H9 (cell line): ENCODE results near the gene LPP. TPM values are rescaled to one million over a fixed set of nuclear protein-coding genes. Genes with fewer than 3 reads are reported as not detected.
A peak's percentile ranks its signal among the peaks of the same experiment; 100 is the strongest.

Experiments used
- DNase-seq: peaks from one replicate; pipeline ENCODE4 v3.0.0-alpha.2; 2017
- H2AFZ ChIP-seq: one replicate; pipeline ENCODE4 v1.6.1; 2013; ENCODE audit warnings: mild to moderate bottlenecking, low read length, control low read depth, moderate library complexity
- H2AK5ac ChIP-seq: 2 replicates; pipeline ENCODE4 v1.6.1; 2013; ENCODE audit warnings: low read length, control low read depth, mixed read lengths; ENCODE audit not compliant: insufficient read length
- H2BK120ac ChIP-seq: one replicate; pipeline ENCODE4 v1.6.1; 2013; ENCODE audit warnings: low read depth, mild to moderate bottlenecking, low read length, control low read depth, inconsistent platforms; ENCODE audit not compliant: poor library complexity, severe bottlenecking
- H2BK12ac ChIP-seq: 2 replicates; pipeline ENCODE4 v1.6.1; 2013; ENCODE audit warnings: low read length, control low read depth, mixed read lengths, low read depth; ENCODE audit not compliant: insufficient read length
- H2BK15ac ChIP-seq: 2 replicates; pipeline ENCODE4 v1.6.1; 2013; ENCODE audit warnings: low read depth, low read length, control low read depth
- H2BK20ac ChIP-seq: one replicate; pipeline ENCODE4 v1.6.1; 2013; ENCODE audit warnings: low read depth, mild to moderate bottlenecking, low read length, control low read depth, inconsistent platforms; ENCODE audit not compliant: poor library complexity, severe bottlenecking
- H2BK5ac ChIP-seq: 2 replicates; pipeline ENCODE4 v1.6.1; 2013; ENCODE audit warnings: low read length, control low read depth, mixed read lengths; ENCODE audit not compliant: insufficient read length
- H3K14ac ChIP-seq: 2 replicates; pipeline ENCODE4 v1.6.1; 2013; ENCODE audit warnings: low read length, control low read depth; ENCODE audit not compliant: insufficient read depth
- H3K18ac ChIP-seq: 2 replicates; pipeline ENCODE4 v1.6.1; 2013; ENCODE audit warnings: low read depth, mild to moderate bottlenecking, mixed read lengths, low read length, control low read depth; ENCODE audit not compliant: insufficient read length
- H3K23ac ChIP-seq: 2 replicates; pipeline ENCODE4 v1.6.1; 2013; ENCODE audit warnings: low read length, control low read depth, mixed read lengths, low read depth; ENCODE audit not compliant: insufficient read length
- H3K23me2 ChIP-seq: 2 replicates; pipeline ENCODE4 v1.6.1; 2013; ENCODE audit warnings: low read depth, mild to moderate bottlenecking, mixed read lengths, low read length, control low read depth; ENCODE audit not compliant: insufficient read length, poor library complexity, severe bottlenecking
- H3K27ac ChIP-seq: 2 replicates; pipeline ENCODE4 v1.5.1; 2013; ENCODE audit warnings: low read length, control low read depth, mixed read lengths, low read depth; ENCODE audit not compliant: insufficient read length
- H3K27me3 ChIP-seq: 2 replicates; pipeline ENCODE4 v1.6.1; 2013; ENCODE audit warnings: low read length, control low read depth, inconsistent platforms; ENCODE audit not compliant: insufficient read depth
- H3K4ac ChIP-seq: 2 replicates; pipeline ENCODE4 v1.6.1; 2013; ENCODE audit warnings: low read depth, mild to moderate bottlenecking, control low read depth, inconsistent platforms, low read length, moderate library complexity
- H3K4me1 ChIP-seq: 2 replicates; pipeline ENCODE4 v1.6.1; 2013; ENCODE audit warnings: low read length, control low read depth, inconsistent platforms; ENCODE audit not compliant: insufficient read depth
- H3K4me2 ChIP-seq: 2 replicates; pipeline ENCODE4 v1.6.1; 2013; ENCODE audit warnings: low read length, control low read depth, mixed read lengths; ENCODE audit not compliant: insufficient read length, insufficient read depth
- H3K56ac ChIP-seq: 2 replicates; pipeline ENCODE4 v1.6.1; 2013; ENCODE audit warnings: low read depth, mild to moderate bottlenecking, mixed read lengths, low read length, control low read depth; ENCODE audit not compliant: insufficient read length
- H3K79me1 ChIP-seq: 2 replicates; pipeline ENCODE4 v1.6.1; 2013; ENCODE audit warnings: low read depth, mild to moderate bottlenecking, moderate library complexity, low read length, control low read depth, inconsistent platforms; ENCODE audit not compliant: insufficient read depth, poor library complexity, severe bottlenecking
- H3K79me2 ChIP-seq: 2 replicates; pipeline ENCODE4 v1.6.1; 2013; ENCODE audit warnings: low read length, control low read depth, inconsistent platforms; ENCODE audit not compliant: insufficient read depth
- H3K9ac ChIP-seq: 2 replicates; pipeline ENCODE4 v1.6.1; 2013; ENCODE audit warnings: low read length, control low read depth, mixed read lengths; ENCODE audit not compliant: insufficient read length; ENCODE audit errors: extremely low read depth
- H3K9me3 ChIP-seq: one replicate; pipeline ENCODE4 v1.6.1; 2013; ENCODE audit warnings: low read depth, low read length, inconsistent platforms; ENCODE audit not compliant: control insufficient read depth
- H3T11ph ChIP-seq: one replicate; pipeline ENCODE4 v1.6.1; 2013; ENCODE audit warnings: mild to moderate bottlenecking, low read length, control low read depth, inconsistent platforms
- H4K20me1 ChIP-seq: one replicate; pipeline ENCODE4 v1.6.1; 2013; ENCODE audit not compliant: control insufficient read depth, insufficient read length, insufficient read depth
- H4K5ac ChIP-seq: 2 replicates; pipeline ENCODE4 v1.6.1; 2013; ENCODE audit warnings: low read depth, mild to moderate bottlenecking, mixed read lengths, low read length, control low read depth; ENCODE audit not compliant: insufficient read length
- H4K8ac ChIP-seq: replicated peaks from 2 replicates; pipeline ENCODE4 v1.6.1; 2013; ENCODE audit warnings: low read length, control low read depth, mixed read lengths, low read depth; ENCODE audit not compliant: insufficient read length
- H4K91ac ChIP-seq: 2 replicates; pipeline ENCODE4 v1.6.1; 2013; ENCODE audit warnings: low read depth, mild to moderate bottlenecking, moderate library complexity, mixed read lengths, low read length, control low read depth; ENCODE audit not compliant: insufficient read length
- H3K27ac Mint-ChIP-seq, 3 experiments: 2 replicates in 2 of 3; 3 replicates in 1 of 3; pipeline ENCODE4 v1.8.0; 2020 to 2021; ENCODE audit warnings: mixed read lengths in 3 of 3, mild to moderate bottlenecking in 1 of 3, moderate library complexity in 1 of 3
- H3K27me3 Mint-ChIP-seq: 2 replicates; pipeline ENCODE4 v1.8.0; 2021; ENCODE audit warnings: low read depth, mild to moderate bottlenecking, moderate library complexity, mixed read lengths
- H3K36me3 Mint-ChIP-seq, 3 experiments: 2 replicates in 2 of 3; 3 replicates in 1 of 3; pipeline ENCODE4 v1.8.0; 2020 to 2021; ENCODE audit warnings: low read depth in 3 of 3, mixed read lengths in 3 of 3; ENCODE audit not compliant: insufficient read depth in 1 of 3
- H3K4me1 Mint-ChIP-seq, 2 experiments: 2 replicates each; pipeline ENCODE4 v1.8.0; 2020; ENCODE audit warnings: mixed read lengths in 2 of 2
- H3K4me3 Mint-ChIP-seq, 2 experiments: 2 replicates in 1 of 2; 3 replicates in 1 of 2; pipeline ENCODE4 v1.8.0; 2020 to 2021; ENCODE audit warnings: mild to moderate bottlenecking in 2 of 2, mixed read lengths in 2 of 2, moderate library complexity in 1 of 2
- H3K9me3 Mint-ChIP-seq, 2 experiments: 2 replicates in 1 of 2; 3 replicates in 1 of 2; pipeline ENCODE4 v1.8.0; 2020; ENCODE audit warnings: mild to moderate bottlenecking in 2 of 2, mixed read lengths in 2 of 2, moderate library complexity in 1 of 2
- WGBS: extraction: QIAGEN DNeasy Blood & Tissue Kit; methylation state at CpG from one replicate; pipeline ENCODE4 v1.1.7; 2013; ENCODE audit warnings: missing lambda C conversion rate, low lambda C conversion rate, mixed read lengths; ENCODE audit not compliant: insufficient read length; ENCODE audit errors: extremely low coverage; 5-methylcytosine and 5-hydroxymethylcytosine counted together
- total RNA-seq: library from RNA; stranded (reverse); gene quantifications from 2 replicates; pipeline ENCODE4 v1.2.1, GENCODE V29; 2021
- TF ChIP-seq, protein P1 (sequence below): fragments of 200-600 bp; sonication (generic); conservative IDR thresholded peaks from 3 replicates; pipeline ENCODE4 v1.8.0; 2021; ENCODE audit warnings: antibody characterized with exemption, mild to moderate bottlenecking

LPP gene
- total RNA-seq, 1 experiment from 2014 or later: 64.6 TPM

DNA sequence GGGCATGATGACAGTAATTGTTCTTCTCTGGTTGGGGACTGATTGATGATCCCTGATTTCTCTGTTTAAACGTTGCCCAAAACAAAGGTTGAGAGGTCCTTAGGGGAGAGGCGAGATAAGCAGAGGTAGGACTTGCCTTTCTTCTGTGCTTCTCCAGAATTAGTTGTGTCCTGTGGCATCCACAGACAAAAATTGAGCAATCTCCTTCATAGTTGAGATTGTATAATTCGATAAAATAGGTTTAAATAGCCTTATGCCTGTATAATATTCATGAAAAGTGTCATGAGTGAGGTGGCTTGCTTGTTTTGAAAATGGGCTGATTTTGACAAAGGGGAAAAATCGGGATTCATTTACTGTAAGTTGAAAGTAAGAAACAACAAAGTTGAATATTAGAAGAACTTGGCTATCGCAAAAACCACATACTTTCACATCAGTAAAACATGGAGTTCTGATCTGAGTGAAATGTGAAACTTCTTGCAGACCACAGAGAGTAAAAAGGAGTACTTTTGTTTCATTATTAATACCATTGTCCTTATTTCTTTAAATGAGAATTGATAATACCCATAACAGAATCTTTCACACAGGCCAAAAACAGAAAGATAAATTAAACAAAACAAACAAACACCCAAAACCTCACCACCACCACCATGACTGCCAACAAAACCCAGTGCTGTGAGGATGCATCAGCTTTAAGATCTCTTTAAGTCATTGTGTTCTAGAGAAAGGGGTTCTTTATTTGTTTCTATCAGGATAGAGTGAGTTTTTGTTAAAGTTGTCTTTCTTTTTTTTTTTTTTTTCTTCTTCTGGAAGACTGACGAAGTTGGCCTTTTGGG, 155.7 kb downstream of the LPP start:
- H3T11ph ChIP-seq: no peak overlapping the region
- H3K79me2 ChIP-seq: no peaks in the 10 kb centered on the region; the same call in 1 of the 2 replicates
- TF ChIP-seq, protein P1, sequence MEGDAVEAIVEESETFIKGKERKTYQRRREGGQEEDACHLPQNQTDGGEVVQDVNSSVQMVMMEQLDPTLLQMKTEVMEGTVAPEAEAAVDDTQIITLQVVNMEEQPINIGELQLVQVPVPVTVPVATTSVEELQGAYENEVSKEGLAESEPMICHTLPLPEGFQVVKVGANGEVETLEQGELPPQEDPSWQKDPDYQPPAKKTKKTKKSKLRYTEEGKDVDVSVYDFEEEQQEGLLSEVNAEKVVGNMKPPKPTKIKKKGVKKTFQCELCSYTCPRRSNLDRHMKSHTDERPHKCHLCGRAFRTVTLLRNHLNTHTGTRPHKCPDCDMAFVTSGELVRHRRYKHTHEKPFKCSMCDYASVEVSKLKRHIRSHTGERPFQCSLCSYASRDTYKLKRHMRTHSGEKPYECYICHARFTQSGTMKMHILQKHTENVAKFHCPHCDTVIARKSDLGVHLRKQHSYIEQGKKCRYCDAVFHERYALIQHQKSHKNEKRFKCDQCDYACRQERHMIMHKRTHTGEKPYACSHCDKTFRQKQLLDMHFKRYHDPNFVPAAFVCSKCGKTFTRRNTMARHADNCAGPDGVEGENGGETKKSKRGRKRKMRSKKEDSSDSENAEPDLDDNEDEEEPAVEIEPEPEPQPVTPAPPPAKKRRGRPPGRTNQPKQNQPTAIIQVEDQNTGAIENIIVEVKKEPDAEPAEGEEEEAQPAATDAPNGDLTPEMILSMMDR: no peak
- Mint-ChIP-seq H3K36me3 (peaks cover 0 to 4% (median 0%) of the 10 kb centered on the region in 3 experiments; a peak in 1 of 7 replicates), H3K27ac (0 out of 7 replicates have a peak overlapping the region, but pooled peaks of 1 of the 3 experiments have one; percentile 64), H3K27me3 (no peaks in the 10 kb centered on the region), H3K4me1 (peaks cover under 1 to 5% of the 10 kb centered on the region in 2 experiments; a peak in 3 of 4 replicates), H3K9me3 (no peaks in the 10 kb centered on the region), H3K4me3 (no peak overlapping the region)
- no peak overlapping the region for H3K18ac ChIP-seq
- DNase-seq: no peak
- H2BK20ac ChIP-seq: no peak overlapping the region
- no peak overlapping the region for H2AK5ac ChIP-seq
- no peak overlapping the region for H2BK5ac ChIP-seq
- H3K23me2 ChIP-seq: no peaks in the 10 kb centered on the region
- H2BK15ac ChIP-seq: no peak overlapping the region
- H4K20me1 ChIP-seq: no peaks in the 10 kb centered on the region
- no peaks in the 10 kb centered on the region for H3K4me1 ChIP-seq
- no peak overlapping the region for H2AFZ ChIP-seq
- no peak overlapping the region for H3K9ac ChIP-seq
- no peak overlapping the region for H2BK12ac ChIP-seq
- no peak overlapping the region for H3K4me2 ChIP-seq
- H3K56ac ChIP-seq: no peak overlapping the region
- H3K14ac ChIP-seq: no peak overlapping the region
- H4K8ac ChIP-seq: no peak overlapping the region
- no peaks in the 10 kb centered on the region for H3K27me3 ChIP-seq
- no peak overlapping the region for H2BK120ac ChIP-seq
- no peak overlapping the region for H3K27ac ChIP-seq
- no peak overlapping the region for H4K5ac ChIP-seq
- 100% methylated on average over 1 of the region's 6 CpGs for WGBS
- H4K91ac ChIP-seq: no peak overlapping the region
- H3K79me1 ChIP-seq: no peaks in the 10 kb centered on the region
- no peak overlapping the region for H3K4ac ChIP-seq
- H3K23ac ChIP-seq: no peak overlapping the region
- no peaks in the 10 kb centered on the region for H3K9me3 ChIP-seq
